Measurements from ENCODE around the gene MPL. TPM values are rescaled to one million over a fixed set of nuclear protein-coding genes. Genes with fewer than 3 reads are reported as not detected.

The MPL gene
- total and polyA plus RNA-seq, 2 of the 13 experiments (the other 11 are each of a cell fraction or from before 2014, with no cell fraction given), result not detected

DNA sequence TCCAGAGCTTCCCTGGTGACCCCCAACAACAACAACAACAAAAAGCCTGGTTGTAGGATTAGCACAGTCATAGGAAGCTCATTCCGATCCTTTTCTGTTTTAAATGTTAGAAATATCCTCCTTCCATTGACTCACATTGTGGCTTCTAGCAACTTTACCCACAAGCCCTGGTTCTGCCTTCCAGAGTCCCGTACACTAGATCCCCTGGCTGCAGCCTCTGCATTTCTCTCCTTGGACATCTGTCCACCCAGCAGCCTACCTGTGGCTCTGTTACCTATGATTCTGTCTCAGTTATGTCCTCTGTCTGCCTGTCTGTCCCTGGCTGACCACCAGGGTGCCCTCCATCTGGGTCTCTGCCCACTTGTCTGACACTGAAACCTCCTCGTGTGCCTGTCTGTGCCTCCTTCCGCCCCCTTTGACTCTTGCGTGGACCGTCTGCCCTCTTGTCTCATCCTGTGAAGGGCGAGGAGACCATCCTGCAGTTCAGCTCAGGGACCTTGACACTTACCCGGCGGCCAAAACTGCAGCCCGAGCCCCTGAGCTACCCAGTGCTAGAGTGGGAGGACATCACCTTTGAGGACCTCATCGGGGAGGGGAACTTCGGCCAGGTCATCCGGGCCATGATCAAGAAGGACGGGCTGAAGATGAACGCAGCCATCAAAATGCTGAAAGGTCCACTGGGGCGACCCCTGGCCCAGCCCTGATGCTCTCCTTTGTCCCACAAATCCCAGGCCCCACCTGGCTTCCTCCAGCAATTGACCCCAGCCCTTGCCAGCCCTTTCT is 20.7 kb upstream of the MPL start:
- H3K36me3 ChIP-seq (replicated peaks in 1 of 2; ENCODE audit: control insufficient read depth in 1 of 2, insufficient read depth in 2 of 2, low read length in 2 of 2), result no peaks in the 10 kb centered on the region
- H4K20me1 ChIP-seq (ENCODE audit: insufficient read depth, low read length), result no peaks in the 10 kb centered on the region
- DNase-seq (ENCODE audit: low spot score) (no peak), ATAC-seq (peak; percentile 56), FAIRE-seq (no peak)
- no peak overlapping the region for H3K27ac ChIP-seq (ENCODE audit: extremely low read length, insufficient read depth, low read length)
- intact Hi-C loops (cut with micrococcal nuclease; ENCODE audit: unreplicated experiment), result no loop called here
- peaks cover 7 to 32% of the 10 kb centered on the region in 2 experiments for H3K27me3 ChIP-seq (ENCODE audit: control insufficient read depth in 1 of 2, insufficient read depth in 2 of 2, low read length in 2 of 2)
- H3K4me3 ChIP-seq (replicated peaks in 1 of 3; ENCODE audit: insufficient read depth in 1 of 3, low read depth in 2 of 3, low read length in 3 of 3), result no peak overlapping the region
- H3K79me2 ChIP-seq (ENCODE audit: insufficient read depth, low read length), result no peaks in the 10 kb centered on the region
- TF ChIP-seq, protein P1, sequence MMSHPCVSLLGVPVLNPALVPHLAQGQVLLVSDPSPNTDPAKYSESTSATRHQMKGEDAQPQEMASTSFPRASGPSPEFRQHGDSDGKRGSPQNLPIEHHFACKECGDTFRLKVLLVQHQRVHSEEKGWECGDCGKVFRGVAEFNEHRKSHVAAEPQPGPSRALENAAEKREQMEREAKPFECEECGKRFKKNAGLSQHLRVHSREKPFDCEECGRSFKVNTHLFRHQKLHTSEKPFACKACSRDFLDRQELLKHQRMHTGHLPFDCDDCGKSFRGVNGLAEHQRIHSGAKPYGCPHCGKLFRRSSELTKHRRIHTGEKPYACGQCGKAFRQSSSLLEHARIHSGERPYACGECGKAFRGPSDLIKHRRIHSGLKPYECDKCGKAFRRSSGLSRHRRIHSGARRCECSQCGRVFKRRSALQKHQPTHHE (CRISPR knock-in tag; IDR thresholded peaks at IDR 0.05; ENCODE audit: borderline replicate concordance), result no peak
- TF ChIP-seq, protein P2, sequence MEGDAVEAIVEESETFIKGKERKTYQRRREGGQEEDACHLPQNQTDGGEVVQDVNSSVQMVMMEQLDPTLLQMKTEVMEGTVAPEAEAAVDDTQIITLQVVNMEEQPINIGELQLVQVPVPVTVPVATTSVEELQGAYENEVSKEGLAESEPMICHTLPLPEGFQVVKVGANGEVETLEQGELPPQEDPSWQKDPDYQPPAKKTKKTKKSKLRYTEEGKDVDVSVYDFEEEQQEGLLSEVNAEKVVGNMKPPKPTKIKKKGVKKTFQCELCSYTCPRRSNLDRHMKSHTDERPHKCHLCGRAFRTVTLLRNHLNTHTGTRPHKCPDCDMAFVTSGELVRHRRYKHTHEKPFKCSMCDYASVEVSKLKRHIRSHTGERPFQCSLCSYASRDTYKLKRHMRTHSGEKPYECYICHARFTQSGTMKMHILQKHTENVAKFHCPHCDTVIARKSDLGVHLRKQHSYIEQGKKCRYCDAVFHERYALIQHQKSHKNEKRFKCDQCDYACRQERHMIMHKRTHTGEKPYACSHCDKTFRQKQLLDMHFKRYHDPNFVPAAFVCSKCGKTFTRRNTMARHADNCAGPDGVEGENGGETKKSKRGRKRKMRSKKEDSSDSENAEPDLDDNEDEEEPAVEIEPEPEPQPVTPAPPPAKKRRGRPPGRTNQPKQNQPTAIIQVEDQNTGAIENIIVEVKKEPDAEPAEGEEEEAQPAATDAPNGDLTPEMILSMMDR (CRISPR knock-in tag; IDR thresholded peaks at IDR 0.05), result peak; percentile 31
- H3K4me2 ChIP-seq (ENCODE audit: low read depth, low read length), result no peak overlapping the region
- in situ Hi-C loops (cut with HindIII; ENCODE audit: extremely low pct_ligation_motif_present, low pct_unique_long_range_greater_than_20kb), result no loop called here
- ChIA-PET CTCF (ENCODE audit: low intra/inter-chr PET ratio, low total read pairs) (no interaction called here), POLR2A (interaction anchor here (1.1 kb wide), 1 partner anchor 42 kb away, joined by 3 read pairs; the partner anchor contains the start of gene CDC20)
- H3K9me3 ChIP-seq (ENCODE audit: low read length), result no peaks in the 10 kb centered on the region
- H3K9ac ChIP-seq (ENCODE audit: insufficient read depth, low read depth, low read length), result no peak overlapping the region
- peaks cover 35% of the 10 kb centered on the region for H3K4me1 ChIP-seq (ENCODE audit: insufficient read depth, low read length)
- WGBS (ENCODE audit: low lambda C conversion rate), result 51% methylated on average over 9 of the region's 16 CpGs
- BruUV-seq (replicated peaks), result no TSS peak
- H2AFZ ChIP-seq (ENCODE audit: low read length), result no peak overlapping the region

Measured in HepG2 (cell line).